Prostate gland (tissue), 2 donors: ENCODE results near the gene AP5B1.

Experiments used
- CTCF ChIP-seq, 4 experiments: fragments of 200-600 bp in 2 of 4; fragments of 450-650 bp in 2 of 4; sonication (generic) in 2 of 4; IDR thresholded peaks; 1 replicate in 3 of 4; 2 replicates in 1 of 4; pipeline ENCODE4 v1.5.1; 2016 to 2019; ENCODE audit warnings: antibody characterized with exemption in 4 of 4, mild to moderate bottlenecking in 2 of 4, moderate library complexity in 2 of 4
- POLR2A ChIP-seq: fragments of 450-650 bp; IDR thresholded peaks from one replicate; pipeline ENCODE4 v1.6.1; 2016; ENCODE audit warnings: antibody characterized with exemption, mild to moderate bottlenecking
- POLR2AphosphoS5 ChIP-seq: sonication (generic); formaldehyde crosslinking; IDR thresholded peaks from one replicate; pipeline ENCODE4 v1.6.1; 2017; ENCODE audit warnings: antibody characterized with exemption

- no peak for TF ChIP-seq CTCF (IDR thresholded peaks at IDR 0.05)
- no peak for TF ChIP-seq POLR2A
- no peak for TF ChIP-seq POLR2AphosphoS5
These were observed 28.1 kb upstream of the AP5B1 start for GRCh38 chr11:65808744-65809341.
